ENCODE measurements around the gene FTO. TPM values are rescaled to one million over a fixed set of nuclear protein-coding genes. Genes with fewer than 3 reads are reported as not detected.
"Not testable (repeated sequence)": the region's sequence is repeated elsewhere in the genome, so short reads cannot be mapped to it uniquely, and the experiment has no call there.

The FTO gene
- total RNA-seq, 1 experiment from 2014 or later: 129 TPM

GRCh38 chr16:53689636-53690035 is 14.3 kb upstream of the FTO start:
- no peak for DNase-seq
- Histone ChIP-seq H3K27me3 (no peaks in the 10 kb centered on the region), H3K9me3 (replicated peaks) (peaks cover 4% of the 10 kb centered on the region; the same call in 1 of the 2 replicates), H3K4me3 (no peak overlapping the region), H3K36me3 (peaks cover 30% of the 10 kb centered on the region), H3K4me1 (no peaks in the 10 kb centered on the region), H3K27ac (no peak overlapping the region)

GRCh38 chr16:53690771-53691170 is 13.2 kb upstream of the FTO start:
- Histone ChIP-seq H3K27me3 (no peaks in the 10 kb centered on the region), H3K4me3 (no peak overlapping the region), H3K36me3 (peaks cover 30% of the 10 kb centered on the region), H3K9me3 (replicated peaks) (0 out of 2 replicates have a peak, but pooled peaks cover 3% of the 10 kb centered on the region), H3K27ac (no peak overlapping the region), H3K4me1 (no peaks in the 10 kb centered on the region)
- DNase-seq: no peak

DNA sequence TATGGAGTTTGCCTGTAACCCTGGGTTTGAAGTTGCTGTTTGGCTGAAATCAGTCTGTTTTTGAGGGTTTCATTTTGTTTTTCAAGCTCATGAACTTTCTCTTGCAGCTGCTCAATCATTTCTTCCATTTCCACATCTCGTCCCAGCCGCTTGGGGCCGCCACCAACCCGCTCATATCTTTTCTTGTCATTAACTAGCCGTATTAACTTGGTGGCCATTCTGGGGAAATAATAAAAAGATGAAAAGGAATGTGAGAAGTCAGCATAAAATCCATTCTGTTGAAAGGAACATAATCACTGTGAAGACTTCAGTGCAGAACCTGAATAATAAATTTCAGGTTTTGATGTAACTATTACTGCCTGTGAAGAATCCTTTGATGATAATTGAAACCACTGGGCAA is 11.8 kb upstream of the FTO start:
- DNase-seq: no peak
- H3K4me3 ChIP-seq: no peak overlapping the region
- 0 out of 2 replicates have a peak, but pooled peaks cover 3% of the 10 kb centered on the region for H3K9me3 ChIP-seq (replicated peaks)
- no peaks in the 10 kb centered on the region for H3K27me3 ChIP-seq
- H3K36me3 ChIP-seq: peaks cover 38% of the 10 kb centered on the region
- H3K4me1 ChIP-seq: no peaks in the 10 kb centered on the region
- H3K27ac ChIP-seq: no peak overlapping the region

GRCh38 chr16:53693320-53693719 is 10.6 kb upstream of the FTO start:
- H3K27ac ChIP-seq: no peak overlapping the region
- H3K36me3 ChIP-seq: peaks cover 38% of the 10 kb centered on the region
- H3K4me3 ChIP-seq: no peak overlapping the region
- no peaks in the 10 kb centered on the region for H3K4me1 ChIP-seq
- H3K27me3 ChIP-seq: no peaks in the 10 kb centered on the region
- DNase-seq: no peak
- H3K9me3 ChIP-seq (replicated peaks): 0 out of 2 replicates have a peak, but pooled peaks cover 3% of the 10 kb centered on the region

- Histone ChIP-seq H3K27ac (no peak overlapping the region), H3K4me1 (no peaks in the 10 kb centered on the region), H3K27me3 (no peaks in the 10 kb centered on the region), H3K4me3 (no peak overlapping the region), H3K36me3 (peaks cover 39% of the 10 kb centered on the region), H3K9me3 (replicated peaks) (0 out of 2 replicates have a peak, but pooled peaks cover 3% of the 10 kb centered on the region)
- no peak for DNase-seq
Measured at GRCh38 chr16:53695070-53695469, 8.9 kb upstream of the FTO start.

DNA sequence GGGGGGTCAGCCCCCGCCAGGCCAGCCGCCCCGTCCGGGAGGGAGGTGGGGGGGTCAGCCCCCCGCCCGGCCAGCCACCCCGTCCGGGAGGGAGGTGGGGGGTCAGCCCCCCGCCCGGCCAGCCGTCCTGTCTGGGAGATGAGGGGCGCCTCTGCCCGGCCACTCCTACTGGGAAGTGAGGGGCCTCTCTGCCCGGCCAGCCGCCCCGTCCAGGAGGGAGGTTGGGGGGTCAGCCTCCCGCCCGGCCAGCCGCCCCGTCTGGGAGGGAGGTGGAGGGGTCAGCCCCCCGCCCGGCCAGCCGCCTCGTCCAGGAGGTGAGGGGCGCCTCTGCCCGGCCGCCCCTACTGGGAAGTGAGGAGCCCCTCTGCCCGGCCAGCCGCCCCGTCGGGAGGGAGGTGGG is 5.7 kb upstream of the FTO start:
- H3K9me3 ChIP-seq (replicated peaks); H3K27ac ChIP-seq; H3K27me3 ChIP-seq; DNase-seq; H3K4me3 ChIP-seq; H3K4me1 ChIP-seq: not testable (repeated sequence)
- H3K36me3 ChIP-seq: peaks cover 31% of the 10 kb centered on the region

DNA sequence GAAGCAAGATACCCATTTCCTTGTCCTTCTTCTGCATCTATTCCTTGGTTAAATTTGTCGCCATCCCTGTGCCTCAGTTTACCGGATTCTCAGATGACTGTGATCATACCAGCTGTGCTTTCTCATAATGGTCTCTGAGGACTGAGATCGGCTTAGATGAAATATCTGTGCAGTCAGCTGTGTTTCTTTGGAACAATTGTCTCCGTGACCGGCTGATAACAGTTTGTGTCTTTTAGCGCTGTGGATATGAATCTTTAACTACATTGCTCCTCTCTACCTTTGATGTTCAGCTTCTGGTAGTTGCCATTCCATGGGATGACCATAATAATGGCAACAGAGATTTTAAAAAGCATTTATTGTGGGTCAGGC is 473 bp downstream of the FTO start:
- peaks cover 4% of the 10 kb centered on the region for H3K36me3 ChIP-seq
- H3K9me3 ChIP-seq (replicated peaks): no peaks in the 10 kb centered on the region
- no peaks in the 10 kb centered on the region for H3K4me1 ChIP-seq
- peak overlapping the region; percentile 76 for H3K27ac ChIP-seq
- no peak for DNase-seq
- peak overlapping the region; percentile 79 for H3K4me3 ChIP-seq
- H3K27me3 ChIP-seq: no peaks in the 10 kb centered on the region

DNA sequence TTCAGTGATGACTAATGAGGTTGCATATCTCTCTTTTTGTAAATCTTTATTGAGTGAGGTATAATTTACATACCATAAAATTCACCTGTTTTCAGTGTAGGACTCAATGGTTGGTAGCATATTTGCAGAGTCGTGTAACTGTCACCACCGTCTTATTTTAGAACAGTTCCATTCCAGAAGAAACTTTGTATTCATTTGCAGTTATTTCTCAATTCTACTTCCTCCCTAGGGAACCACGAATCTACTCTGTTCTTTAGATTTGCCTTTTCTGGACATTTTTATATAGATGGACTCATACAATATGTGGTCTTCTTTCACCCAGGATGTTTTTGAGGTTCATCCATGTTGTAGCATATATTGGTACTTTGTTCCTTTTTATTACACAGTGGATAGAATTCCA is 3.7 kb downstream of the FTO start:
- Histone ChIP-seq H3K36me3 (no peaks in the 10 kb centered on the region; the same call in 1 of the 2 replicates), H3K27ac (no peak overlapping the region), H3K4me1 (no peaks in the 10 kb centered on the region), H3K4me3 (no peak overlapping the region), H3K27me3 (no peaks in the 10 kb centered on the region), H3K9me3 (replicated peaks) (no peaks in the 10 kb centered on the region)
- no peak for DNase-seq

DNA sequence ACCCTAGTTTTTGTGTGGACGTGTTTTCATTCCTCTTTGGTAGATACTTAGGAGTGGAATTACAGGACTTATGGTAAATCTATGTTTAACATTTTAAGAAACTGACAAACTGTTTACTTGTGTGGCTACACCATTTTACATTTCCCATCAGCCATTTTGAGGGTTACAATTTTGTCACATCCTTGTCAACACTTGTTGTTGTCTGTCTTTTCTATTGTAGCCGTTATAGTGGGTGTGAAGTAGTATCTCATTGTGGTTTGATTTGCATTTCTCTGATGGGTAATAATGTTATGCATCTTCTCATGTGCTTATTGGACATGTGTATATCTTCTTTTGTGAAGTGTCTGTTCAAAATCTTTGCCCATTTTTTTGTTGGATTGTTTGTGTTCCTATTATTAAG is 4.5 kb downstream of the FTO start:
- H3K27me3 ChIP-seq: no peaks in the 10 kb centered on the region
- no peak overlapping the region for H3K4me3 ChIP-seq
- no peak overlapping the region for H3K27ac ChIP-seq
- H3K9me3 ChIP-seq (replicated peaks): no peaks in the 10 kb centered on the region
- no peak for DNase-seq
- H3K4me1 ChIP-seq: no peaks in the 10 kb centered on the region
- no peaks in the 10 kb centered on the region; the same call in 1 of the 2 replicates for H3K36me3 ChIP-seq

DNA sequence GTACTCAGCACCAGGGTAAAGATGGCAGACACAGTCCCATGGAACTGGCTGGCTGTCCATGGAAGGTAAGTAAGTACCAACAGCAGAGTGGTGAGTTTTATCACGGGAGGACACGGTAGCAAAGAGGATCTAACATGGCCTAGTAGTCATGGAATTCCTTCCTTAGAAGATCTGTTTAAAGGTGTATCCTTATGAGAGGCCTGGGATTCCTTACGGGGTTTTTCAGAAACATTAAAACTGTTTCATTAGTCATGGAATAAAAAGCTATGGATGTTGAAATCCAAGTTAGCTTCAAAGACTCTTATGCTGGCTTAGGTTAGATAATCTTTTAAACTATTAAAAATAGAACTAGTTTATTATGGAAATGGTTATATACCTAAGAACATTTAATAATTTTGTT is 7.4 kb downstream of the FTO start:
- Histone ChIP-seq H3K27me3 (no peaks in the 10 kb centered on the region), H3K36me3 (no peaks in the 10 kb centered on the region; the same call in 1 of the 2 replicates), H3K27ac (no peak overlapping the region), H3K9me3 (replicated peaks) (no peaks in the 10 kb centered on the region), H3K4me1 (peaks cover 8% of the 10 kb centered on the region; the same call in 1 of the 2 replicates), H3K4me3 (no peak overlapping the region)
- DNase-seq: no peak

DNA sequence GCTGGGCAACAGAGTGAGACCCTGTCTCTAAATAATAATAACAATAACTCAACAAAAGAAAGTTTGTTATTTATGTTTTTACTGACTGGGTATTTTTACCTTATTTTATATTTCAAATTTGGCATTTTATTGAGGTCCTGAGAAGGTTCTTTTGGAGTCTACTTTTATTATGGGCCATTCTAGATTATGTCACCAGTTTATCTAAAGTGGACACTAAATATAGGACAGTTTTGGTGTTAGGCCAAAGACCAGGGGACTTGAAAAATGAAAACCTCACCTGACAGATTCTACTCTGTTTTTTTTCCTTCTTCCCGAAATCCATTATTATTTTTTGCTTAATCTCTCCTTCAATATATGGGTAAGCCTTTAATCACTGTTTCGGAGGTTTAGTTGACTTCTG is 8.1 kb downstream of the FTO start:
- no peaks in the 10 kb centered on the region for H3K27me3 ChIP-seq
- no peaks in the 10 kb centered on the region; the same call in 1 of the 2 replicates for H3K36me3 ChIP-seq
- H3K4me3 ChIP-seq: no peak overlapping the region
- H3K4me1 ChIP-seq: peaks cover 8% of the 10 kb centered on the region; the same call in 1 of the 2 replicates
- H3K27ac ChIP-seq: no peak overlapping the region
- DNase-seq: no peak
- no peaks in the 10 kb centered on the region for H3K9me3 ChIP-seq (replicated peaks)

DNA sequence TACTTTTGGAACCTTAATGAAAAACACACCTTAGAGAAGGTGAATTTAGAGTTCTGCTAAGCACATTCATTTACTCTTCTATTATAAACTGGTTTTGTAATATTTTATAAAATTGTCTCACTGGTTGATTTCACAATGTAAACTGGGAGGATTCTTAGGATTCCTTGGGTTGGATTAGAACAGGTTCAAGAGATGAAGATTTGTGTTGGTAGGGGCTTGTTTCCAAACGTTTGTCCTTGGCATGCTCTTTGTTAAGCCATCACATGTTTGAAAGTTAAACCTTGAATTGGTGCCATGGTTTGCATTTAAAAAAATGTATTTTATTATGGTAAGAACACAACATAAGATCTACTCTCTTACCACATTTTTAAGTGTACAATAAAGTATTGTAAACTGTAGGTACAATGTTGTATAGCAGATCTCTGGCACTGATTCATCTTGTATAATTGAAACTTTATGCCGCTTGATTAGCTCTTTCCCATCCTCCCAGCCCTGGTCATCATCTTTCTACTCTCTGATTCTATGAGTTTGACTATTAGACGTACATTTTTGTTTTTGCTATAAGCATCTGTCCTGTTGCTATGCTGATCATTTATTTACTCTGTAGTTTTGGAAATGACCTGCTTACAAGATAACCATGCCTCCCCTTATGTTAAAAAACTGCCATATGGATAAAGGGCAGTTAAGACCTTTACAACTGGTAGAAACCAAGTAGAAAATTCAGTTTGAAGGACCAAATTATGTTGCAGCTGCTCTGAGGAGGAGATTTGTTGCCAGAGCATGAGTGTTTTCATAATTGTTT is 9.6 kb downstream of the FTO start:
- H3K4me3 ChIP-seq: no peak overlapping the region
- H3K4me1 ChIP-seq: peaks cover 8% of the 10 kb centered on the region; the same call in 1 of the 2 replicates
- H3K27ac ChIP-seq: no peak overlapping the region
- no peaks in the 10 kb centered on the region for H3K36me3 ChIP-seq
- no peaks in the 10 kb centered on the region for H3K9me3 ChIP-seq (replicated peaks)
- H3K27me3 ChIP-seq: no peaks in the 10 kb centered on the region
- no peak for DNase-seq

DNA sequence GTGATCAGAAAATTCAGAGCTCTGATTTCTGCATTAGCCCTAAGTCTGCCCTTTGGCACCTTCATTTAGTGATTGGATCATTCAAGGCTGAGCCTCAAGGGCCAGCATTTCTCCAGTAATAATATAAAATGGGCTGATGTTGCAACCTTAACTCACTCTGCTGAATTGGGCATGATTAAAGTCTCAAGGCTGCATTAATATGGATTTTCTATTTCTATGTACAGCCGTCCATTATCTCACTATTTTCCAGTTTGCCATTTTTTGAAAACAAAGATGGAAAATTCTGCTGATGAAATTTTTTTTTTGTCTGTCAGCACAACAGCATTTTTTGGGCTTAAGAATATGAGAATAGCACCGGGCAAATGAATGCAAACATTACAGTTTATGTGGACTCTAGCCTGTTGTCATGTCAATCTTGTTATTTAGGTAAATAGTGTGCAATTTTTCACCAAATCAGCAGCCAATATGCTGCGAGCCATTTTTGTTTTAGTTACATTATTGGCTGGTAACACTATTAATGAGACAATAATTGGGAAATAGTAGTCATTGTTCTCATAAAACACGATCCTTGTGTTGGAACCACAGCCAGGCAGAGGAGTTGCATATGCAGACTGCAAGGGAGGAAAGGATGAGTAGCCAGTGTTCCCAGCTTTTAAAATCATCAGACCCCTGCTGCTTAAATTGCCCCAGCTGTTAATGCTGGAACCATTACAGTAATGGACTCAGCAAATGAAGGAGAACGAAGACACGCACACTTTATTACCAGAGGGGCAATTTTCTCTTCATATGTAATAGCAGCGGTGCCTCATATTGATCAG is 10.5 kb downstream of the FTO start:
- Histone ChIP-seq H3K4me3 (no peak overlapping the region), H3K36me3 (no peaks in the 10 kb centered on the region; the same call in 1 of the 2 replicates), H3K4me1 (peaks cover 8% of the 10 kb centered on the region; the same call in 1 of the 2 replicates), H3K9me3 (replicated peaks) (no peaks in the 10 kb centered on the region), H3K27ac (no peak overlapping the region), H3K27me3 (no peaks in the 10 kb centered on the region)
- peak; percentile 24 to 53 for DNase-seq

- H3K27ac ChIP-seq: no peak overlapping the region
Measured at GRCh38 chr16:53715023-53715384, 11.0 kb downstream of the FTO start.

GRCh38 chr16:53717577-53717976 is 13.6 kb downstream of the FTO start:
- no peak overlapping the region for H3K27ac ChIP-seq
- H3K4me1 ChIP-seq: peaks cover 8% of the 10 kb centered on the region; the same call in 1 of the 2 replicates
- no peak overlapping the region for H3K4me3 ChIP-seq
- H3K9me3 ChIP-seq (replicated peaks): no peaks in the 10 kb centered on the region
- no peaks in the 10 kb centered on the region for H3K27me3 ChIP-seq
- DNase-seq: no peak
- H3K36me3 ChIP-seq: no peaks in the 10 kb centered on the region; the same call in 1 of the 2 replicates

More at GRCh38 chr16:53715023-53715384, 11.0 kb downstream of the FTO start:
- no peaks in the 10 kb centered on the region for H3K9me3 ChIP-seq (replicated peaks)
- peaks cover 8% of the 10 kb centered on the region; the same call in 1 of the 2 replicates for H3K4me1 ChIP-seq
- no peak for DNase-seq
- H3K4me3 ChIP-seq: no peak overlapping the region
- H3K27me3 ChIP-seq: no peaks in the 10 kb centered on the region
- no peaks in the 10 kb centered on the region; the same call in 1 of the 2 replicates for H3K36me3 ChIP-seq
